Ureter (tissue), 1 donor: ENCODE measurements around the gene TMEM232. TPM values are rescaled to one million over a fixed set of nuclear protein-coding genes. Genes with fewer than 3 reads are reported as not detected.

ENCODE experiments used
- DNase-seq: peaks from one replicate; pipeline ENCODE4 v3.0.0-alpha.2; 2020; ENCODE audit warnings: low spot score
- total RNA-seq: library from RNA; stranded (reverse); gene quantifications from one replicate; pipeline ENCODE4 v1.2.4, GENCODE V29; 2023
- donor health status: DM: yes; HTN: yes; CAD: no.

Gene TMEM232
- total RNA-seq, 1 donor from 2014 or later, result 5.7 TPM

DNA sequence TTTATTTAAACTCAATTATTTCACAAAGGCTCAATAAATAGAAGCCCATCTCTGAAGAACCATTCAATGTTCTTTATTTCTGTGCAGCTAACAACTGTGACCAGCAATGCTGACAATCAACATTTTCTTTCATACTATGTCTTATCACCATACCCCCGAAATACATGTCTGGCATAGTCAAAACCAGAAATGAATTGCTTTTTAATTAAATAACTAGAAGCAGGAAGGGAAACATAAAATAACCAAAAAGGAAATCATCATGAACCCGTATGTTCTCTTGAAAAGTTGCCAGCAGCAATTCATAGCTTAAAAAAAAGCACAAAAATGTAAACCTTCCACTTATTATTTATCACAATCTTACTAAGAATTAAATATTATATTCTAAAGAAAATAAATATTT is 212.4 kb downstream of the TMEM232 start:
- DNase-seq, result no peak

DNA sequence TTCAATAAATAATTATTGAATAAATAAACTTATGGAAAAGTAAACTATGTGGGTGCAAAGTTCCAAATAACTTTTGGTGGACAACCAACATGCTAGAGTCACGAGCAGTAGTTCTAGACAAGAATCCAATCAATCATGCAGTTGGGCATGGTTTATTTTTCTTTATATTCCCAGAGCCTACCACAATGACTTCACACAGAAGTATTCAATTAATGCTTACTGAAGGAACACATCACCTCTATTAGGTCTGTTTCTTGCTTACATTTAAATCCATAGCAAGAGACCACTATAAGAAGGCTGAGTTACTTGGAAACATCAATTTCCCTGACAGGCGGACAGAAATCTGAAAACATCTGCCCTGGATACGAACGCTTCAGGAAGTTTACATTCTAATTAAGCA is 214.2 kb downstream of the TMEM232 start:
- DNase-seq, result no peak

DNA sequence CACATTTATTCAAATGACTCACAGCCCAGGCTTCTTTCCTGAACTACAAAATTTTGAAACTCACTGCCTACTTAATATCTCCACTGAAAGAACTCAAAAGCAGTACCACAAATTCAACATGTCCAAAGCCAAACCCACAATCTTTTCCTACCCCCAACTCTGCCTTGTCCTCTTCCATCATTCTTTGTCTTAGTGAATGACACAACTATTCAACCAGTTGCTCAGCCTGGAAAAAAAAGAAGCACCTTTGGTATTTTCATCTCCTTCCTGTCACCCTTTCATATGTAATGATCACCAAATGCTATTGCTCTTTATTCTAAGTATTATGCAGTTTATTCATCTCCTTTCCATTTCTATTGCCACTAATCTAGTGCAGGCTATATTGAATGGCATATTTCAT is 216.3 kb downstream of the TMEM232 start:
- no peak for DNase-seq

DNA sequence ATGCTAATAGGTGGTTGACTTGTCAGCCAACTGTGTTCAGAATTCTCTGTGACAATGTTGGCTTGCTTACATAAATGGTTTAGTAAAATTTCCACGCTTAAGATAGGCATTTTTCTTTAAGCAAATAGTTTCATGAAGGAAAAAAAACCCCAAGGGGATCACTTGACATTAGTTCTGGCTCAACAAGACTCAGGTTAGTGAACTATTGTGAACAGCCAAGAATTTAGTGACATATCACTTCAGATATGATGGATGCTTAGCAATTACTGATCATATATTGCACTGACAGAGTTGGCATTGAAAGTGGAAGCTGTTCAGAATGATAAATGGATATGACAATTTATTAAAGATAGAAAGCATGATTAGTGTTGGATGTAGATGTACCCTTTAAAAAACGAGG is 218.5 kb downstream of the TMEM232 start:
- no peak for DNase-seq

DNA sequence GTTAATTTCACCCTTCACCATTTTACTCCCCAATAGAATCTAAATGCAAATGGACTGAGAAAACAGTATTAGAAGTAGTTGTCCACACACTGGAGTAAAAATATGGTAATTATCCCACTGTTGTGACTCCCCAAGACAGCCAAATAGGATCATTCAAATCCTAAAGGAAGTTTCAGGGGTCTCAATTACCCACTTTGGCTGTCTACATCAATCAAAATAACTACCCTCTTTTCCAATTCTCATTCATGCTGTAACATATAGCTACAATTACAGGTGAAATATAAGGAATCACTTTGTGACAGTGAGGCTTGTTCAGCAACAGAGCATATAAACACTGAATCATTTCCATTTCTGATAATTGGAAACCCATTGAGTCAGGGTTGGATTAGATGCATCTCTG is 220.1 kb downstream of the TMEM232 start:
- DNase-seq, result no peak

DNA sequence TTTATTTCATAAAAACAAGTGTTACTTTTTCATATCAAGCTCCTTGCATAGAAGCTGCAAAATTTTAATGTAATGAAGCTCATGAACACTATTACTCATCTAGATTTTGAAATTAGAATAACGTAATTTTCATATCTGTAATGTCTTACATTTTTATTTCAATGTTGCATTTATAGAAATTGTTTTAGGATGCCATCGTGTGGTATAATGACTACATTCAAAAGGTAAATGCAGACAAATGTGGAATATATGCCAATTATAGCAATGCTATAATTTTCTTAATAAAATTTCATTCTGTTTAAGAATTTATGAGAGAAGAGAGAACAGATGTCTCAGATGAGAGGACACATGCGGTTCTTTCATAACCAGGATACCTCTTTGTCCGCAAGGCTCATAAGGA is 230.2 kb downstream of the TMEM232 start:
- DNase-seq, result no peak

DNA sequence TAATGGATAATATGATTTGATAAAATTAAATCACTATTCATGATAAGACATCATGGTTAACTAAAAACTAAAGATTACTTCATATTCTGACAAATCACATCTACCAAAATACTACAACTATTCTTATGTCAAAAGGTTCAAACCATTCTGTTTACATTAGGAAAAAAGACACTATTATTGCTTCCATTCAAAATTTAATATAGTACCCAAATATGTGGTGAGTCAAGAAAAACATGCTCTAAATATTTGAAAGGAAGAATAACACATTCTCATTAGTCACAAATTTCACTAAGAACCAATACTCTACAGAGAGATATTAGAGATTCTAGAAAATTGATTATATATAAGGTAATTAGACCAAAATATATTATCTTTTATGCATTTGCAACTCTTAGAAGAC is 234.0 kb downstream of the TMEM232 start:
- DNase-seq, result no peak

DNA sequence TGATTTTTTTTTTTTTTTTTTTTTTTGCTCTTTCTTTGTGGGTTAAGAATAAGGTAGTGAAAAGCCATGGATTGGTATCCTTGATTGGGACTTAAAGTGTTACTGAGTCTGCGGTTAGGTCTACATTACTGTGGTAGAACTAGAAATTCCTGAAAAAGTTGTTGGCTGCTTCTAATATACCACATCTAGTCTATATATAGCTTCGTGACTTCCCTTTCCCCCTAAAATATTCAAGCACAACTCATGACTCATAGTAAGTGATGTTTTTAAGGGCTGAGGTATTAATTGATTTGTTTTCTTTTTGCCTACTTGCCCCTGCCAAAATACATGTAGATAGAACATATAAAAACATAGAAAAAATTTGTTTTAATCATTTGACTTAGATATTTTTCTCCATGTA is 247.6 kb downstream of the TMEM232 start:
- DNase-seq, result no peak

DNA sequence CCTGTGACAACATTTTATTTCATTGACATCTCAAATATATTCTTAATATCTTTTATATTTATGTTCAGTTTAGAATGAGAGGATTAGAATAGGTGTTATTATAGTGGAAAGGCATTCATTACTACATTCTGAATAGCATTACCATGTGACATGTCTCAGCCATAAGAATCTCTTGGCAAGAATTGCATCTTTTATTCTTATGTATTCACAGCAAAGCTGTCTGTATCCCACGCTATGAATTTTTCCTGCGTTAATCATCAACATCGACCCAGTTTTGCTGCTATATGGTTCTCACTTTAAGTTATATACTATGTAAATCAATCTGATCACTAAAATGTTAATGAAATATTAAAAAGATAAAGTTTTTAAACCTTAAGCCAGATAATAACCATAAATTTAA is 248.6 kb downstream of the TMEM232 start:
- DNase-seq, result no peak

DNA sequence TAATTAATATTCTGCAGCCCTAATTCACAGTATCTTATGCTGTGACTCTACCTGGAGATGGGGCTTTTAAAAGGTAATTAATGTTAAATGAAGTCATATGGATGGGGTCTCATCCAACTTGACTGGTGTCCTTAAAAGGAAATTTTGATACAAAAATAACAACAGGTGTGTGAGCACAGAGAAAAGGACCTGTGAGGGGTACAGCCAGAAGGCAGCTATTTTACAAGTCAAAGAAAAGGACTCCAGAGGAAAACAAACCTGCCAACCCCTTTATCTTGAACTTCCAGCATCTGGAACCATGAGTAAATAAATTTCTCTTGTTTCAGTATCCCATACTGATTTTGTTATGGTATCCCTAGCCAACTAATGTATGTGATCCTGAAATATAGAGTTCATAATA is 250.3 kb downstream of the TMEM232 start:
- no peak for DNase-seq

DNA sequence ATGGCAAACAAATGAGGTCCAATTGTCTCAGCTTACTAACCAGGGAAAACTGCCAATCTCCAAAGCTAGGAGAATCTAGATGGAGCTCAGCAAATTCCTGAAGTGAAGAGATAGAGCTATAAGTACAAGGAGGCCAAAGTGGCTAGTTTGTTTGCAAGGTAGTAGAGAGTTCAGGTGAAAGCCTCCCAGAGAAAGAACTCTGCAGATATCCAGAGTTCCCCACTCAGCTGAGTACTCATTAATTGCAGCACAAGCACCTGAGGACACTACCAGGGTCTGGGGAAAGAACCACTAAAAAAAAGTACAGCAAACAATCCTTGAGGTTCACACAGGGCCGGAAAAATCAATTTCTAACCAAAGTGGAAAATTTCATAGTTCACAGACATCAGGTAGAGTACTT is 250.9 kb downstream of the TMEM232 start:
- no peak for DNase-seq

DNA sequence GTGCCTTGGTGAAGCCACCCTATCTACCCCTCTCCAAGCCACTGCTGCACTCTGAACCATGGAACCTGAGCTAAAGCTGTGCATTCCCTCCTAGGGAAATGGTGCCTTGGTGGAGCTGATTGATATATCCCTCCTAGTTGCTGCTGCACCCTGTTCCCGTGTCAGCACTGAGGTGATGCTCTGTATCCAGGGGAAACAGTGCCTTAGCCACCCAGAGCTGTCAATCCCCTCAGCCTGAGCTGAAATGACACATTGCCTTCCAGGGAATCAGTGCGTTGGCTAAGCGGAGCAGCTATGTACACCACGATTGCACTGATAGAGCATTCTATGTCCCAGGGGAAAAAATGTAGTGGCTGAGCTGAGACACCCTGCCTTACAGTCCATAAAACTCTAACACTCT is 257.0 kb downstream of the TMEM232 start:
- no peak for DNase-seq

DNA sequence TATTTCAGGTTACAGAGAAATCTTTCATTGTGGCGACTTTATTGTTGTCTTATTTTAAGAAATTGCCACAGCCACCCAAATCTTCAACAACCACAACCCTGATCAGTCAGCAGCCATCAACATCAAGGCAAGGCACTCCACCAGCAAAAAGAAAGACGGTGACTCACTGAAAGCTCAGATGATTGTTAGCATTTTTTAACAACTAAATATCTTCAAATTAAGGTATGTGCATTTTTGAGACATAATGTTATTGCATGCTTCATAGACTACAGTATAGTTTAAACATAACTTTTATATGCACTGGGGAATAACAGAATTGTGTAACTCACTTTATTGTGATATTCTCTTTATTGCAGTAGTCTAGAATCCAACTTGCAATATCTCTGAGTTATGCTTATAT is 263.4 kb downstream of the TMEM232 start:
- no peak for DNase-seq

DNA sequence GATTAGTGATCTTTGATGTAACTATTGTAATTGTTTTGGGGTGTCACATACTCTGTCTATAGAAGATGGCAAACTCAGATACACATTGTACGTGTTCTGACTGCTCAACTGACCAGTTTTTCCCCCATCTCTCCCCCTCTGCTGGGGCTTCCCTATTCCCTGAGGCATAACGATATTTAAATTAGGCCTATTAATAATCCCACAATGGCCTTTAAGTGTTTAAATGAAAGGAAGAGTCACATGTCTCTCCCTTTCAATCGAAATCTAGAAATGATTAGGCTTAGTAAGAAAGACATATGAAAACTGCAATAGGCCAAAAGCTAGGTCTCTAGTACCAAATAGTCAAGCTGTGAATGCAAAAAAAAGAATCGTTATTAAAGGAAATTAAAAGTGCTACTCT is 265.6 kb downstream of the TMEM232 start:
- no peak for DNase-seq

DNA sequence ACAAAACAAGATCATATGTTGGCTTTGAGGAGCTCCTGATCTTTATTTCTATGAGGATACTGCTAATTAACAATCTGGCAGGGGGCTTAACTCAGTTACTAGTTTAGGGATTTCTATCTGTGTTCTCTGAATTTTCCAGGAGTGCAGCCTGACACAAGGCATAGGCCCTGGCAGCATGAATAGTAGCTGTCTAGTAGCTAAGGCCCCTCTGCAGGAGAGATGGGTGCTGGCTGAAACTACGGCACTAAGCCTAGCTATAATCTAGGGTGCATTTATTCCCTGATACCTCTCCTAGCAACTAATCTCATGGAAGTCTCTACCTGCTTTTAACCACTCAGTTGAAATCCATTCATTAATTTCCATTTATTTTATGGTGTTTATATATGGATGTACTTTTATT is 268.2 kb downstream of the TMEM232 start:
- DNase-seq, result no peak

DNA sequence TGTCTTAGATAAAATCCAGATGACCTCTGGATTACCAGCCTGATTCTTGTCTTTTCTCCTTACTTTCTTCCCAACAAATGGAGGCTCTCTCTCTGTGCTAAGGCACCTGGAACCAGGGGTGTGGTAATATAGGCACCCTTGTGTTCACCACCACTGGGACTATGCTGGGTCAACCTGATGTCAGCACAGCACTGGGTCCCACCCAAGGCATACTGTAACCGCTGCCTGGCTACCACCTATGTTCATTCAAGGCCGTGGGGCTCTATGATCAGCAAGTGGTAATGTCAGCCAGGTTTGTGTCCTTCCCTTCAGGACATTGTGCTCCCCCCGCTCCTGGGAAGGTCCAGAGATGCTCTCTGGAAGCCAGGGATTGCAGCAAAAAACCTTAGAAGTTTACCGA is 283.6 kb downstream of the TMEM232 start:
- no peak for DNase-seq

DNA sequence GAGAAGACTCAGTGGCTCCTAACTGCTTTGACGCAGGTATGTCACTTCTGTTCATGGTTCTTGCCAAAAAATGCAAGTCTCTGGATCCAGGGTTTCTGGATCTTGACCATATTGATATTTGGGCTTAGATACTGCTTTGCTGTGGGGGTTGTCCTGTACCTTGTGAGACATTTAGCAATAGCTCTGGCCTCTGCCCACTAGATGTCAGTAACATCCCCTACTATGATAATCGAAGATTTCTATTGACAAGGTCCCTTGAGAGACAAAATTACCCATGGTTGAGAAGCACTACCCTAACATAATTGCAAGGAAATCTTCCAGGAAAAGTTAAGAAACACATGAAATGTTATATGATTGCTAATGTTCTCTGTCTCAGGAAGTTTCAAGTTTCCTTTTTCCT is 285.4 kb downstream of the TMEM232 start:
- DNase-seq, result no peak

DNA sequence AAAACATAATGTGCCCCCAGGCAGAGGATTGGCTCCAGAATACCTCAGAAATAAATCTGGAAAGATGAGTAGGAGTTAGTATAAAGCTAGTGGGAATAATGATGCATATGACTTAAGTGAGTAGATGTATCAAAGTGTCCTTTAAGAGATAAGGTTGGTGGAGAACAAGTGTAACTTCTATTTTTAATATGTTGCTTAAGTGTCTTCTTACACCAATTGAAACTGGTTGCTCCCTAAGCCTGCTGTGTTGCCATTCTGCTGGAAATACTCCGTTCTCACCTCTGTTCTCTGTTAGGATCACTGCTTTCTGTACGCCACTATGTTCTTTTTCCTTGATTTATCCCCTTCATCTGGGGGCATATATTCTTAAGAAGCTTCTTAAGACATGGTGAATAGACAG is 286.4 kb downstream of the TMEM232 start:
- DNase-seq, result no peak

DNA sequence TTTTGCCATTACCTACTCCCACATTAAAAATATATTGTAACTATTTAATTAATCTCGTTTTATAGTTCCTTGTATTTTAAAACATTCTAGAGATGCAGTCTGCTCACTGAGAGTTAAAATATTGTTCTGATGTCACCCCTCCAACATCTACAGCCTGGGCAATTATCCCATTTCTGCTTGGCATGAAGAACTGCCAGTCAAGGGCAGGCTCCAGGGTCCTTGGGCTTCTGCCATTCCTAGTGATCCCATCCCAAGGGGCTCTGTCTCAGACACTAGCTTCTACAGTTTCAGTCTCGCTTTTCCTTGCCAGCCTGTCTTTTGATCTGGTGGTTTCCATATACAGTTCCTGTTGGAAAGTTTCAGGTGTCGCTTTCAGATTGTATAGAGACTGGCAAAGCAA is 287.2 kb downstream of the TMEM232 start:
- no peak for DNase-seq

DNA sequence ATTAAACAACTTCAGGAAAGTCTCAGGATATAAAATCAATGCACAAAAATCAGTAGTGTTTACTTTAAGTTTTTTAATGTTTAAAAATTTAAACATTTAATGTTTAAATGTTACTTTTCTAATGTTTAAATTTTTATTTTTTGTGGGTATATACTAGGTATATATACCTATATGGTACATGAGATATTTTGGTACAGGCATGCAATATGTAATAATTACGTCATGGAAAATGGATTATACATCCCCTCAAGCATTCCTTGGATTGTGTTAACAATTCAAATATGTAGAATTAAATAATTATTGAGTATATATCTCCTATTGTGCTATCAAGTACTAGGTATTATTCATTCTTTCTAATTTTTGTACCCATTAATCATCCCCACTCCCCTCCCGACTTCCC is 291.3 kb downstream of the TMEM232 start:
- DNase-seq, result no peak

DNA sequence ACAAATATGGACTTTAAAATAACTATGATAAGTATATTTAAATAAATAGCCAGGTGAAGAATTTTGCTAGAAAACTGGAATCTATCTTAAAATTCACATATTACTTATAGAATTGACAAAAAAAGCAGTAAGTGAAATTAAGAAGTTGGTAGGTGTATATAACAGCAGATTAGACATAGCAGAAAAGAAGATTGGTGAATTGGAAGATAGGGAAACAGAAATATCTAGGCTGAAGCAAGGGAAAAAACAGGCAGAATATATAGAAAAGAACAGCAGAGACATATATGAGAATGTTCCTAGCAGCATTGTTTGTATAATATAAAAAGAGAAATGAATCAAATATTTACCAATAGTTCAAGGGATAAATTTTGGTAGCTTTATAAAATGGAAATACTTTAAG is 294.9 kb downstream of the TMEM232 start:
- DNase-seq, result no peak

DNA sequence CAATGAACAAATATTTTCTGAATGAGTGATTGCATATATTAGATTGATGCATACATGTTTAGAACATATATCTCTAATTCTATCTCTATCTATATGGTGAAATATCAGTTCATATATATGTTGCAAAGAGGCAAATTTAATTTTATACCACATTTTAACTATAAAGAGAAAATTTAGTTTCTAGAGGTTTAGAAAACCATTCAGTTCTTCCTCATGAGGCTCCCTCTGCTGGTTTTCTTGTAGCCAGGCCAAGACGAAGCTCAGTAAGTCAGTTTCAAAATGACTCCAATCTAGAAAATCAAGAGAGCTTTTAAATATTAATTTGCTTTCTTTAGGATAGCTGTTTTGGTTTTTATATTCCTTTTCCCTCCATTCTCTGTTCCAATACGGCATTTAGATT is 312.1 kb downstream of the TMEM232 start:
- DNase-seq, result no peak

DNA sequence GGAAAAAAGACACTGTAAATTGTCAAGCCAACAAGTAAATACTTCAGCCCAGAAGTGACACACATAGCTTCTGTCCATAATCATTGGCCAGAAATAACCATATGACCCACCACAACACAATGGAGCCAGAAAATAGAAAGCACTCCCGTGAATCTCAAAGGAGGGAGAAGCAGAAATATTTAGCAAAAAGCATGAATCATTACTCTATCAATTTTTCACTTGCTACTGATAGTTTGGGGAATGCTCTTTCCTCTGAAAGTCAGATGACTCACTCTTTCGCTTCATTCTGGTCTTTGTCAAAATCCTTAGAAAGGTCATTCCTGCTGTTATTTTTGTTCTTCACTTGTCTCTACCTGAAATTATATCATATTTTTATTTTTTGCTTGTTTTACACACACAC is 312.6 kb downstream of the TMEM232 start:
- DNase-seq, result no peak

DNA sequence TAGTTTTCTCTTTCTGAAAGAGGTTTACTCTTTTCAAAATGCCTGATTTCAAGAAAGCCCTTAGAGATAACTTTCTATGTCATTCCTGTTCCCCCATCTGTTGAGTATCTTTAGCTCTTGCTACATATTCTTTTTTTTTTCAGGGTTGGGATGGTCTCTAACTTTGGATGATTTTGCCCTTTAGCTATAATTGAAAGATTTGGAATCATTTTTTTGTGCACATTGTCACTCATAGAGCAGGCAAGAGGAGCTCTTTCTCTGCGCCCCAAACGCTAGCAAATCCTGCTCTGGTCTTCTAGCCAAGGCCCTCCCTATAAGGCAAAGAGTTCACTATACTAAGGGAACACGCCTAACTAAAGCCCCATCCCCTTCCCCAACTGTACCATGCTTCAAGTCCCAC is 316.9 kb downstream of the TMEM232 start:
- DNase-seq, result no peak

DNA sequence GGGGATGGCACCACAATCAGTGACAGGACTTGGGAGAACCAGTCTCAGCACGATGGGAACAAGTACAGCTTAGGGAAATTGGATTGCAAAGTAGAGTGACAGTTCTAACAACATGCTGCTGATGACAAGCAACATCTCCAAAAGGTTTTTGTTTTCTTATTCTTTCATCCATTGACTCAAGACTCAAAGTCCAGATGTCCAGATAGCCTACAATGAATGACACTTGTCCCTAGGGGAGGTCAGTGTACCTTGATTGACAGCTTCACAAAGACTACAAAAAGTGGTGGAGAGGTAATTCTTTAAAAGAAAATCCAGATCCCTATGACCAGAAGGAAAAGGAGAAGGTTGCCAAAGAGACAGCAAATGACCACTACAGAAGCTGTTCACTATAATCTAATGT is 323.9 kb downstream of the TMEM232 start:
- no peak for DNase-seq
